WTC11 (cell line): ENCODE results near the gene VDAC1. TPM values are rescaled to one million over a fixed set of nuclear protein-coding genes. Genes with fewer than 3 reads are reported as not detected.
A peak's percentile ranks its signal among the peaks of the same experiment; 100 is the strongest.

ENCODE experiments used
- ATAC-seq: fragments of 200-7000 bp; cut with Tn5 transposase; 2 replicates; pipeline ENCODE4 v1.10.0; 2021; ENCODE audit warnings: mild to moderate bottlenecking, moderate library complexity
- CTCF ChIA-PET: fragments of 300-600 bp; sonication (Branson Sonifier 250); formaldehyde crosslinking; loops from one replicate; lab custom pipeline; 2021; ENCODE audit warnings: antibody characterized with exemption; lab: Charles Lee
- POLR2A ChIA-PET: fragments of 350-600 bp; sonication (Branson Sonifier 250); formaldehyde crosslinking; loops from one replicate; lab custom pipeline; 2021; ENCODE audit warnings: antibody characterized with exemption; lab: Charles Lee
- DNase-seq: peaks from one replicate; pipeline ENCODE4 v3.0.0; 2021; ENCODE audit warnings: low spot score
- H3K27ac Mint-ChIP-seq: 2 replicates; pipeline ENCODE4 v1.8.0; 2021; ENCODE audit warnings: mixed read lengths
- H3K27me3 Mint-ChIP-seq: 2 replicates; pipeline ENCODE4 v1.8.0; 2021; ENCODE audit warnings: low read depth, mild to moderate bottlenecking, moderate library complexity, mixed read lengths
- H3K36me3 Mint-ChIP-seq: 2 replicates; pipeline ENCODE4 v1.8.0; 2021; ENCODE audit warnings: mixed read lengths
- H3K4me1 Mint-ChIP-seq: 2 replicates; pipeline ENCODE4 v1.8.0; 2022; ENCODE audit warnings: mixed read lengths
- H3K4me3 Mint-ChIP-seq: 2 replicates; pipeline ENCODE4 v1.8.0; 2021; ENCODE audit warnings: mild to moderate bottlenecking, moderate library complexity, mixed read lengths
- H3K9me3 Mint-ChIP-seq: 2 replicates; pipeline ENCODE4 v1.8.0; 2021; ENCODE audit warnings: mixed read lengths
- ELF4 ChIP-seq: sonication (generic); formaldehyde crosslinking; IDR thresholded peaks from 2 replicates; pipeline ENCODE4 v1.8.1; 2022; ENCODE audit warnings: low read depth, mild to moderate bottlenecking, moderate library complexity, missing genetic modification reagents
- ERG ChIP-seq: fragments of 250-450 bp; sonication (Bioruptor Pico); IDR thresholded peaks from 2 replicates; pipeline ENCODE4 v1.8.0; 2021; ENCODE audit warnings: mild to moderate bottlenecking
- HMGA2 ChIP-seq: fragments of 250-450 bp; sonication (Bioruptor Pico); IDR thresholded peaks from 2 replicates; pipeline ENCODE4 v1.4.0; 2021; ENCODE audit warnings: mild to moderate bottlenecking, moderate library complexity
- HMGXB4 ChIP-seq: sonication (generic); formaldehyde crosslinking; IDR thresholded peaks from 2 replicates; pipeline ENCODE4 v1.8.1; 2023; ENCODE audit warnings: mild to moderate bottlenecking, moderate library complexity, missing genetic modification reagents
- IRF2 ChIP-seq: sonication (generic); formaldehyde crosslinking; IDR thresholded peaks from 2 replicates; pipeline ENCODE4 v1.8.0; 2022; ENCODE audit warnings: low read depth, missing genetic modification reagents, borderline replicate concordance
- JUN ChIP-seq: sonication (generic); formaldehyde crosslinking; IDR thresholded peaks from 2 replicates; pipeline ENCODE4 v1.8.0; 2023; ENCODE audit warnings: mild to moderate bottlenecking, missing genetic modification reagents
- RELA ChIP-seq: sonication (generic); formaldehyde crosslinking; IDR thresholded peaks from 2 replicates; pipeline ENCODE4 v1.8.1; 2022; ENCODE audit warnings: missing genetic modification reagents, mild to moderate bottlenecking, borderline replicate concordance
- SMAD3 ChIP-seq: sonication (generic); formaldehyde crosslinking; IDR thresholded peaks from 2 replicates; pipeline ENCODE4 v1.8.0; 2022; ENCODE audit warnings: missing genetic modification reagents, mild to moderate bottlenecking, borderline replicate concordance
- TCF7 ChIP-seq: sonication (generic); formaldehyde crosslinking; IDR thresholded peaks from 2 replicates; pipeline ENCODE4 v1.8.0; 2022; ENCODE audit warnings: mild to moderate bottlenecking, low read depth, missing genetic modification reagents, moderate library complexity
- TEAD4 ChIP-seq: sonication (generic); formaldehyde crosslinking; IDR thresholded peaks from 2 replicates; pipeline ENCODE4 v1.8.0; 2022; ENCODE audit warnings: mild to moderate bottlenecking, missing genetic modification reagents
- ZNF671 ChIP-seq: fragments of 250-450 bp; sonication (Bioruptor Pico); IDR thresholded peaks from 2 replicates; pipeline ENCODE4 v1.8.0; 2021; ENCODE audit warnings: mild to moderate bottlenecking
- total RNA-seq: library from RNA; stranded (reverse); gene quantifications from 3 replicates; pipeline ENCODE4 v1.2.3, GENCODE V29; 2021
- TF ChIP-seq, protein P1 (sequence below): sonication (generic); formaldehyde crosslinking; IDR thresholded peaks from 2 replicates; pipeline ENCODE4 v1.8.0; 2023; ENCODE audit warnings: missing genetic modification reagents, mild to moderate bottlenecking, borderline replicate concordance
- TF ChIP-seq, protein P2 (sequence below): fragments of 250-450 bp; sonication (Bioruptor Pico); IDR thresholded peaks from 2 replicates; pipeline ENCODE4 v1.9.0; 2021; ENCODE audit warnings: moderate library complexity, mild to moderate bottlenecking, inconsistent platforms, borderline replicate concordance
- TF ChIP-seq, protein P3 (sequence below): sonication (generic); formaldehyde crosslinking; IDR thresholded peaks from 2 replicates; pipeline ENCODE4 v1.8.1; 2022; ENCODE audit warnings: low read depth, missing genetic modification reagents, borderline replicate concordance

The VDAC1 gene
- total RNA-seq, 1 experiment from 2014 or later, result 274 TPM

GRCh38 chr5:133962801-133963476, 41.8 kb downstream of the VDAC1 start:
- no peak for DNase-seq
- H3K27ac Mint-ChIP-seq, result peak overlapping the region; percentile 4; the same call in 1 of the 2 replicates
- no peaks in the 10 kb centered on the region for H3K9me3 Mint-ChIP-seq
- H3K4me3 Mint-ChIP-seq, result no peak overlapping the region
- ChIA-PET CTCF (interaction anchor here (1.2 to 1.5 kb wide), 2 partner anchors 34 to 64 kb away, joined by 4 to 5 read pairs; no protein-coding TSS in a partner anchor), POLR2A (no interaction called here)
- peaks cover 9% of the 10 kb centered on the region for H3K4me1 Mint-ChIP-seq
- H3K27me3 Mint-ChIP-seq, result no peaks in the 10 kb centered on the region
- H3K36me3 Mint-ChIP-seq, result peaks cover 11% of the 10 kb centered on the region
- no peak for ATAC-seq
- TF ChIP-seq, protein P1, sequence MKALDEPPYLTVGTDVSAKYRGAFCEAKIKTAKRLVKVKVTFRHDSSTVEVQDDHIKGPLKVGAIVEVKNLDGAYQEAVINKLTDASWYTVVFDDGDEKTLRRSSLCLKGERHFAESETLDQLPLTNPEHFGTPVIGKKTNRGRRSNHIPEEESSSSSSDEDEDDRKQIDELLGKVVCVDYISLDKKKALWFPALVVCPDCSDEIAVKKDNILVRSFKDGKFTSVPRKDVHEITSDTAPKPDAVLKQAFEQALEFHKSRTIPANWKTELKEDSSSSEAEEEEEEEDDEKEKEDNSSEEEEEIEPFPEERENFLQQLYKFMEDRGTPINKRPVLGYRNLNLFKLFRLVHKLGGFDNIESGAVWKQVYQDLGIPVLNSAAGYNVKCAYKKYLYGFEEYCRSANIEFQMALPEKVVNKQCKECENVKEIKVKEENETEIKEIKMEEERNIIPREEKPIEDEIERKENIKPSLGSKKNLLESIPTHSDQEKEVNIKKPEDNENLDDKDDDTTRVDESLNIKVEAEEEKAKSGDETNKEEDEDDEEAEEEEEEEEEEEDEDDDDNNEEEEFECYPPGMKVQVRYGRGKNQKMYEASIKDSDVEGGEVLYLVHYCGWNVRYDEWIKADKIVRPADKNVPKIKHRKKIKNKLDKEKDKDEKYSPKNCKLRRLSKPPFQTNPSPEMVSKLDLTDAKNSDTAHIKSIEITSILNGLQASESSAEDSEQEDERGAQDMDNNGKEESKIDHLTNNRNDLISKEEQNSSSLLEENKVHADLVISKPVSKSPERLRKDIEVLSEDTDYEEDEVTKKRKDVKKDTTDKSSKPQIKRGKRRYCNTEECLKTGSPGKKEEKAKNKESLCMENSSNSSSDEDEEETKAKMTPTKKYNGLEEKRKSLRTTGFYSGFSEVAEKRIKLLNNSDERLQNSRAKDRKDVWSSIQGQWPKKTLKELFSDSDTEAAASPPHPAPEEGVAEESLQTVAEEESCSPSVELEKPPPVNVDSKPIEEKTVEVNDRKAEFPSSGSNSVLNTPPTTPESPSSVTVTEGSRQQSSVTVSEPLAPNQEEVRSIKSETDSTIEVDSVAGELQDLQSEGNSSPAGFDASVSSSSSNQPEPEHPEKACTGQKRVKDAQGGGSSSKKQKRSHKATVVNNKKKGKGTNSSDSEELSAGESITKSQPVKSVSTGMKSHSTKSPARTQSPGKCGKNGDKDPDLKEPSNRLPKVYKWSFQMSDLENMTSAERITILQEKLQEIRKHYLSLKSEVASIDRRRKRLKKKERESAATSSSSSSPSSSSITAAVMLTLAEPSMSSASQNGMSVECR (CRISPR knock-in tag), result no peak
- TF ChIP-seq JUN (CRISPR knock-in tag) (no peak), ERG (CRISPR knock-in tag) (no peak), RELA (CRISPR knock-in tag) (no peak), SMAD3 (no peak), ELF4 (CRISPR knock-in tag) (no peak), TEAD4 (CRISPR knock-in tag) (no peak), HMGXB4 (CRISPR knock-in tag) (no peak), HMGA2 (CRISPR knock-in tag) (no peak), ZNF671 (CRISPR knock-in tag) (no peak), TCF7 (CRISPR knock-in tag) (no peak)
- TF ChIP-seq, protein P2, sequence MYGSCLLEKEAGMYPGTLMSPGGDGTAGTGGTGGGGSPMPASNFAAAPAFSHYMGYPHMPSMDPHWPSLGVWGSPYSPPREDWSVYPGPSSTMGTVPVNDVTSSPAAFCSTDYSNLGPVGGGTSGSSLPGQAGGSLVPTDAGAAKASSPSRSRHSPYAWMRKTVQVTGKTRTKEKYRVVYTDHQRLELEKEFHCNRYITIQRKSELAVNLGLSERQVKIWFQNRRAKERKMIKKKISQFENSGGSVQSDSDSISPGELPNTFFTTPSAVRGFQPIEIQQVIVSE (CRISPR knock-in tag), result no peak
- TF ChIP-seq, protein P3, sequence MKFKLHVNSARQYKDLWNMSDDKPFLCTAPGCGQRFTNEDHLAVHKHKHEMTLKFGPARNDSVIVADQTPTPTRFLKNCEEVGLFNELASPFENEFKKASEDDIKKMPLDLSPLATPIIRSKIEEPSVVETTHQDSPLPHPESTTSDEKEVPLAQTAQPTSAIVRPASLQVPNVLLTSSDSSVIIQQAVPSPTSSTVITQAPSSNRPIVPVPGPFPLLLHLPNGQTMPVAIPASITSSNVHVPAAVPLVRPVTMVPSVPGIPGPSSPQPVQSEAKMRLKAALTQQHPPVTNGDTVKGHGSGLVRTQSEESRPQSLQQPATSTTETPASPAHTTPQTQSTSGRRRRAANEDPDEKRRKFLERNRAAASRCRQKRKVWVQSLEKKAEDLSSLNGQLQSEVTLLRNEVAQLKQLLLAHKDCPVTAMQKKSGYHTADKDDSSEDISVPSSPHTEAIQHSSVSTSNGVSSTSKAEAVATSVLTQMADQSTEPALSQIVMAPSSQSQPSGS, result no peak

GRCh38 chr5:133962131-133962530, 42.6 kb downstream of the VDAC1 start:
- no peaks in the 10 kb centered on the region for H3K27me3 Mint-ChIP-seq
- ATAC-seq, result no peak
- peaks cover 3% of the 10 kb centered on the region; the same call in 1 of the 2 replicates for H3K4me1 Mint-ChIP-seq
- no peak for TF ChIP-seq IRF2
- no peaks in the 10 kb centered on the region for H3K9me3 Mint-ChIP-seq
- DNase-seq, result no peak
- ChIA-PET CTCF (interaction anchor here (0.7 to 1.5 kb wide), 3 partner anchors 35 to 598 kb away, joined by 3 to 5 read pairs (median 4); no protein-coding TSS in a partner anchor), POLR2A (no interaction called here)
- no peak overlapping the region for H3K4me3 Mint-ChIP-seq
- peak overlapping the region; percentile 4; the same call in 1 of the 2 replicates for H3K27ac Mint-ChIP-seq
- H3K36me3 Mint-ChIP-seq, result peaks cover 14% of the 10 kb centered on the region
